DOHH2 (cell line): ENCODE data around the gene LRIF1.

Experiments used
- H3F3A ChIP-seq: fragments of 200-600 bp; sonication (generic), shearing (Covaris generic); 2 replicates; pipeline ENCODE4 v1.6.0; 2016; ENCODE audit warnings: antibody characterized with exemption, mild to moderate bottlenecking; ENCODE audit not compliant: control insufficient read depth, insufficient read depth
- H3K27ac ChIP-seq: fragments of 200-600 bp; sonication (generic); 2 replicates; pipeline ENCODE4 v1.5.1; 2014; ENCODE audit warnings: low read depth, mild to moderate bottlenecking, low read length, moderate library complexity
- H3K27me3 ChIP-seq: fragments of 200-600 bp; sonication (generic); 2 replicates; pipeline ENCODE4 v1.6.1; 2014; ENCODE audit warnings: mild to moderate bottlenecking, low read length, mixed read lengths; ENCODE audit not compliant: control insufficient read depth
- H3K36me3 ChIP-seq: fragments of 200-600 bp; sonication (generic); 2 replicates; pipeline ENCODE4 v1.6.1; 2014; ENCODE audit warnings: mild to moderate bottlenecking, low read length, moderate library complexity, mixed read lengths; ENCODE audit not compliant: control insufficient read depth
- H3K4me1 ChIP-seq: fragments of 200-600 bp; sonication (generic); 2 replicates; pipeline ENCODE4 v1.6.1; 2014; ENCODE audit warnings: mild to moderate bottlenecking, low read length, mixed read lengths; ENCODE audit not compliant: control insufficient read depth
- H3K4me2 ChIP-seq: fragments of 200-600 bp; sonication (generic); 2 replicates; pipeline ENCODE4 v1.6.0; 2014; ENCODE audit warnings: mild to moderate bottlenecking, low read length, moderate library complexity
- H3K4me3 ChIP-seq: fragments of 200-600 bp; sonication (generic); 2 replicates; pipeline ENCODE4 v1.5.1; 2014; ENCODE audit warnings: mild to moderate bottlenecking, low read length, mixed read lengths
- H3K79me2 ChIP-seq: fragments of 200-600 bp; sonication (generic); 2 replicates; pipeline ENCODE4 v1.6.1; 2014; ENCODE audit warnings: mild to moderate bottlenecking, low read length, mixed read lengths; ENCODE audit not compliant: control insufficient read depth
- H3K9me2 ChIP-seq: fragments of 200-600 bp; sonication (generic); replicated peaks from 2 replicates; pipeline ENCODE4 v1.6.1; 2014; ENCODE audit warnings: mild to moderate bottlenecking, low read length, mixed read lengths; ENCODE audit not compliant: control insufficient read depth
- H3K9me3 ChIP-seq: fragments of 200-600 bp; sonication (generic); 2 replicates; pipeline ENCODE4 v1.6.1; 2014; ENCODE audit warnings: antibody characterized with exemption, low read length, mixed read lengths; ENCODE audit not compliant: control insufficient read depth, insufficient read depth
- H4K20me1 ChIP-seq: fragments of 200-600 bp; sonication (generic); 2 replicates; pipeline ENCODE4 v1.6.0; 2014; ENCODE audit warnings: low read depth, mild to moderate bottlenecking, antibody characterized with exemption, low read length, moderate library complexity; ENCODE audit not compliant: control insufficient read depth, insufficient read depth
- CTCF ChIP-seq: fragments of 200-600 bp; sonication (generic); IDR thresholded peaks from one replicate; pipeline ENCODE4 v1.5.1; 2014; ENCODE audit warnings: antibody characterized with exemption, mild to moderate bottlenecking, low read depth, low read length; ENCODE audit not compliant: poor library complexity, severe bottlenecking
- EZH2phosphoT487 ChIP-seq: fragments of 200-600 bp; sonication (generic); IDR thresholded peaks from 2 replicates; pipeline ENCODE4 v1.6.1; 2017; ENCODE audit warnings: borderline replicate concordance, mild to moderate bottlenecking, antibody characterized with exemption, low read length, moderate library complexity, mixed read lengths

The LRIF1 gene

DNA sequence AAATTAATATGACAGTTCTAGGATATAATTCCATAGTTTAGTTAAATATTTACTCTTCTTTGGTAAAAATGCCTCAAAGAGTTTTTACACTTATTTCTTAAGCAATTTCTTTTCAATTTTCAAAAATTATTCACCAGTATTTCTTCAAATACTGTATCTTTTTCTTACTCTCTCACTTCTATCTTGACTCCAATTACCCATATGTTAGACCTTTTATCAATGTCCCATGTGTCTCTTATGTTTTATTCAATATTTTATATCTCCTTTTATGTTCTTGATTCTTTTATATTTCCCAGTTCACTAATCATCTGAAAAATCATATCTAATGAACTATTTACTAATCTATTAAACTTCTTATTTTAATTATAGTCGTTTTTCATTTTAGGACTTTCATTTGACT lies 11.5 kb upstream of the LRIF1 start:
- Histone ChIP-seq H3F3A (no peaks in the 10 kb centered on the region), H3K4me1 (no peaks in the 10 kb centered on the region), H3K4me2 (no peak overlapping the region), H3K27ac (no peak overlapping the region), H3K9me2 (no peaks in the 10 kb centered on the region), H3K27me3 (no peaks in the 10 kb centered on the region; the same call in 1 of the 2 replicates), H3K9me3 (no peaks in the 10 kb centered on the region; the same call in 1 of the 2 replicates), H3K36me3 (no peaks in the 10 kb centered on the region), H3K4me3 (no peak overlapping the region), H3K79me2 (no peaks in the 10 kb centered on the region), H4K20me1 (no peaks in the 10 kb centered on the region)
- TF ChIP-seq EZH2phosphoT487 (no peak), CTCF (no peak)

- peaks cover 15% of the 10 kb centered on the region for H3K4me1 ChIP-seq
- H3K36me3 ChIP-seq, result peaks cover 10% of the 10 kb centered on the region
- H3K27ac ChIP-seq, result no peak overlapping the region
- H3K4me2 ChIP-seq, result no peak overlapping the region
- no peaks in the 10 kb centered on the region for H3K9me2 ChIP-seq
- H3F3A ChIP-seq, result peaks cover 11% of the 10 kb centered on the region
- peaks cover 23% of the 10 kb centered on the region for H3K9me3 ChIP-seq
- no peak for TF ChIP-seq EZH2phosphoT487
- no peak for TF ChIP-seq CTCF
- peaks cover 9% of the 10 kb centered on the region for H3K79me2 ChIP-seq
- no peaks in the 10 kb centered on the region for H4K20me1 ChIP-seq
- no peaks in the 10 kb centered on the region for H3K27me3 ChIP-seq
- no peak overlapping the region for H3K4me3 ChIP-seq
Observed at GRCh38 chr1:110967256-110967655, 3.5 kb upstream of the LRIF1 start.

DNA sequence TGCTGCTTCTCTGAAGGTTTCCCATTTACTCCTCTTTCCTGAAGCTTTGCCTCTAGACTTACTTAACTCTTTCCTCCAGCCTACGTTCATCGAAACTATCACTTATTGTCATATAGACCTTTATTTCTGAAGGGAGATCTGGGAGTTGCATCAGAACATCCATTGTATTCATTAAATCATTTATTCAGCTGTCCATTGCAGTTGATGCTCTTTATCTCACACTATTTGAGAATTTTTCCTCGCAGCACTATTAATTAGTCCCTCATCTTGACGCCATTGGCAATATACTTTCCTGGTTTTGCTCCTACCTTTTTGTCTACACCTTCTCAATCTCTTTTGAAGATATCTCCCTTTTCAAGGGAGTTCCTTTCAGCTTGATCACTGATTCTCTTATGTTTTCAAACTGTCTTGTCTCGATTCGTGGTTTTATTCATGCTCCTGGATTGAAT lies 757 bp upstream of the LRIF1 start:
- Histone ChIP-seq H3K9me3 (peaks cover 25% of the 10 kb centered on the region), H3K9me2 (no peaks in the 10 kb centered on the region), H3K4me2 (peak overlapping the region; percentile 80), H3K27ac (peak overlapping the region; percentile 90), H3K4me1 (peaks cover 23% of the 10 kb centered on the region), H4K20me1 (no peaks in the 10 kb centered on the region), H3K79me2 (peaks cover 34% of the 10 kb centered on the region), H3K4me3 (peak overlapping the region; percentile 82), H3F3A (peaks cover 11% of the 10 kb centered on the region), H3K36me3 (peaks cover 34% of the 10 kb centered on the region), H3K27me3 (no peaks in the 10 kb centered on the region)
- TF ChIP-seq EZH2phosphoT487, result no peak
- no peak for TF ChIP-seq CTCF
